B cell (primary cell): Measurements from ENCODE around the gene POTEG.
"Not testable (repeated sequence)": the region's sequence is repeated elsewhere in the genome, so short reads cannot be mapped to it uniquely, and the experiment has no call there.

Experiments used
- CTCF ChIP-seq: fragments of 200-600 bp; IDR thresholded peaks from one replicate; pipeline ENCODE4 v1.8.0; 2022; ENCODE audit warnings: antibody characterized with exemption, mild to moderate bottlenecking
- EZH2 ChIP-seq: IDR thresholded peaks from 2 replicates; pipeline ENCODE4 v1.6.1; 2012; ENCODE audit warnings: borderline replicate concordance, low read depth, mild to moderate bottlenecking, moderate library complexity, low read length; ENCODE audit not compliant: insufficient read depth, poor library complexity, severe bottlenecking

GRCh38 chr14:19383008-19383584 lies 51.0 kb downstream of the POTEG start:
- TF ChIP-seq CTCF, EZH2: not testable (repeated sequence)
